Activated CD8-positive, alpha-beta memory T cell treated with anti-CD3 and anti-CD28 coated beads for 24 hours (primary cell): ENCODE measurements around the gene IMPG2.

Experiments
- DNase-seq: peaks from one replicate; pipeline ENCODE4 v3.0.0-alpha.2; 2020

Gene IMPG2

DNA sequence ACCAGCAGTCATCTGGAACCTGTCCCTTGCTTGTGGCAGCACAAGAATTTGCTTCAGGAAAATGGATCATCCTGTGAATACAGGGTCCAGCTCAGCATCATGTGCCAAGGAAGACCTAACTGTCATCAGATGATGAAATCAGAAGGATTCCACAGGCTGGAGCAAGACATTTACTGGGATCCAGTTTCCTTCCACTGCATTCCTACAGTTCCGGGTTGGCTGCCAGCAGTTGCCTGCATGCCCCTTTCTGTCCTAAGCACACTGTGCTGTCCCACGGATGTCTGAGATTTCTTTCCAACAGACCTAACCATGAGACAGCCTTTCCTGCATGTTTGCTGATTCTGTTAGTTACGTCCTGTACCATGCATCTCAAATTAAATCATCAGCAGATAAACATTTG, 140.7 kb downstream of the IMPG2 start:
- DNase-seq, result no peak

DNA sequence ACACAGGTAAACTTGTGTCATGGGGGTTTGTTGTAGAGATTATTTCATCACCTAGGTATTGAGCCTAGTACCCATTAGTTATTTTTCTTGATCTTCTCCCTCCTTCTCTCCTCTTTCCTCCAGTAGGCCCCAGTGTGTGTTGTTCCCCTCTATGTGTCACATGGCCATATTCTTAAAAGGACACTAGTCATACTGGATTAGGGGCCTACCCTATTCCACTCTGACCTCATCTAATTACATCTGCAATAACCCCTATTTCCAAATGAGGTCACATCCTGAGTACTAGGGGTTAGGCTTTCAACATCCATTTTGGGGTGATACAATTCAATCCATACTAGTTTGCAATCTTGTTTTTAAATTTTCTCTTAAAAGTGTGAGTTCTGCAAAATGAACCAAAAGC, 142.8 kb downstream of the IMPG2 start:
- no peak for DNase-seq
